HepG2 (cell line): ENCODE results near the gene UTP4. TPM values are rescaled to one million over a fixed set of nuclear protein-coding genes. Genes with fewer than 3 reads are reported as not detected.

Experiments used
- CREB1 ChIP-seq, 2 experiments: fragments of 450-650 bp in 1 of 2; IDR thresholded peaks; 2 replicates each; pipeline ENCODE4 v1.6.1; 2016 to 2017; ENCODE audit warnings: control low read depth in 1 of 2, mild to moderate bottlenecking in 1 of 2, missing compliant biosample characterization in 1 of 2, missing genetic modification characterization in 1 of 2
- FOXM1 ChIP-seq: sonication (generic); formaldehyde crosslinking; IDR thresholded peaks from 2 replicates; pipeline ENCODE4 v1.5.0; 2020; ENCODE audit warnings: missing genetic modification reagents
- GTF2F1 ChIP-seq: fragments of 150-350 bp; IDR thresholded peaks from 2 replicates; pipeline ENCODE4 v1.6.1; 2014; ENCODE audit warnings: low read length
- HNF4G ChIP-seq, 2 experiments: sonication (generic) in 1 of 2; formaldehyde crosslinking in 1 of 2; IDR thresholded peaks; 2 replicates each; pipeline versions ENCODE4 v1.4.0 to v1.6.1; 2011 to 2020; ENCODE audit warnings: borderline replicate concordance in 2 of 2, low read depth in 2 of 2, mild to moderate bottlenecking in 2 of 2, low read length in 1 of 2, missing genetic modification reagents in 1 of 2, moderate library complexity in 1 of 2
- KLF13 ChIP-seq: sonication (generic); formaldehyde crosslinking; IDR thresholded peaks from 2 replicates; pipeline ENCODE4 v1.4.0; 2020; ENCODE audit warnings: mild to moderate bottlenecking, missing genetic modification reagents
- MAFG ChIP-seq: sonication (generic); formaldehyde crosslinking; IDR thresholded peaks from 2 replicates; pipeline ENCODE4 v1.5.1; 2020; ENCODE audit warnings: mild to moderate bottlenecking, missing genetic modification reagents
- NR2F1 ChIP-seq, 2 experiments: fragments of 450-650 bp in 1 of 2; formaldehyde crosslinking in 1 of 2; IDR thresholded peaks; 2 replicates each; pipeline versions ENCODE4 v1.5.0 to v1.6.1; 2016 to 2020; ENCODE audit warnings: mild to moderate bottlenecking in 1 of 2, missing compliant biosample characterization in 1 of 2, missing genetic modification reagents in 1 of 2, moderate library complexity in 1 of 2
- ZFP1 ChIP-seq: IDR thresholded peaks from 2 replicates; pipeline ENCODE4 v1.6.1; 2016
- ZNF24 ChIP-seq: fragments of 450-650 bp; IDR thresholded peaks from 2 replicates; pipeline ENCODE4 v1.6.1; 2017; ENCODE audit warnings: antibody characterized with exemption, mild to moderate bottlenecking
- ZNF333 ChIP-seq: sonication (generic); formaldehyde crosslinking; IDR thresholded peaks from 2 replicates; pipeline ENCODE4 v1.4.0; 2020; ENCODE audit warnings: mild to moderate bottlenecking, missing genetic modification reagents, borderline replicate concordance
- ZNF430 ChIP-seq: sonication (generic); formaldehyde crosslinking; IDR thresholded peaks from 2 replicates; pipeline ENCODE4 v1.9.0; 2021; ENCODE audit warnings: mild to moderate bottlenecking, missing genetic modification reagents
- ZNF564 ChIP-seq: sonication (generic); formaldehyde crosslinking; IDR thresholded peaks from 2 replicates; pipeline ENCODE4 v1.8.1; 2023; ENCODE audit warnings: mild to moderate bottlenecking, missing genetic modification reagents
- ZNF569 ChIP-seq: sonication (generic); formaldehyde crosslinking; IDR thresholded peaks from 2 replicates; pipeline ENCODE4 v1.5.0; 2020; ENCODE audit warnings: mild to moderate bottlenecking, missing genetic modification reagents, moderate library complexity, borderline replicate concordance
- ZNF660 ChIP-seq: sonication (generic); formaldehyde crosslinking; IDR thresholded peaks from 2 replicates; pipeline ENCODE4 v1.5.1; 2020; ENCODE audit warnings: mild to moderate bottlenecking, low read depth, missing genetic modification reagents, borderline replicate concordance
- ZNF788 ChIP-seq: sonication (generic); formaldehyde crosslinking; IDR thresholded peaks from 2 replicates; pipeline ENCODE4 v1.5.0; 2020; ENCODE audit warnings: mild to moderate bottlenecking, missing genetic modification reagents, borderline replicate concordance
- polyA plus RNA-seq, 8 experiments: library from polyadenylated mRNA; depleted of rRNA in 3 of 8; stranded (reverse) in 7 of 8; unstranded in 1 of 8; fragments of >200 nt; fragmentation: Illumina TruSeq in 4 of 8; extraction: Trizol in 4 of 8; gene quantifications; 2 replicates each; pipeline versions ENCODE4 v1.2.1 to v1.2.3, GENCODE V29; 2011 to 2016; ENCODE audit warnings: low read depth in 4 of 8, missing spikeins in 1 of 8, mixed read lengths in 1 of 8; ENCODE audit not compliant: insufficient read depth in 1 of 8
- total RNA-seq, 5 experiments: library from RNA; depleted of rRNA; stranded (reverse); fragments of >200 nt; fragmentation: Illumina TruSeq; extraction: Trizol; gene quantifications; 2 replicates each; pipeline ENCODE4 v1.2.3, GENCODE V29; 2016; ENCODE audit warnings: low read depth in 1 of 5
- TF ChIP-seq, protein P1 (sequence below): sonication (generic); formaldehyde crosslinking; IDR thresholded peaks from 2 replicates; pipeline ENCODE4 v1.5.0; 2020; ENCODE audit warnings: mild to moderate bottlenecking, missing genetic modification reagents
- TF ChIP-seq, protein P2 (sequence below): sonication (generic); formaldehyde crosslinking; IDR thresholded peaks from 2 replicates; pipeline ENCODE4 v1.5.0; 2020; ENCODE audit warnings: missing genetic modification reagents
- TF ChIP-seq, protein P3 (sequence below): sonication (generic); formaldehyde crosslinking; IDR thresholded peaks from 2 replicates; pipeline ENCODE4 v1.4.0; 2020; ENCODE audit warnings: missing genetic modification reagents
- TF ChIP-seq, protein P4 (sequence below): sonication (generic); formaldehyde crosslinking; IDR thresholded peaks from 2 replicates; pipeline ENCODE4 v1.5.0; 2020; ENCODE audit warnings: missing genetic modification reagents

The UTP4 gene
- total and polyA plus RNA-seq, 2 of the 13 experiments (the other 11 are each of a cell fraction or from before 2014, with no cell fraction given) = 30.0 to 85.8 TPM

DNA sequence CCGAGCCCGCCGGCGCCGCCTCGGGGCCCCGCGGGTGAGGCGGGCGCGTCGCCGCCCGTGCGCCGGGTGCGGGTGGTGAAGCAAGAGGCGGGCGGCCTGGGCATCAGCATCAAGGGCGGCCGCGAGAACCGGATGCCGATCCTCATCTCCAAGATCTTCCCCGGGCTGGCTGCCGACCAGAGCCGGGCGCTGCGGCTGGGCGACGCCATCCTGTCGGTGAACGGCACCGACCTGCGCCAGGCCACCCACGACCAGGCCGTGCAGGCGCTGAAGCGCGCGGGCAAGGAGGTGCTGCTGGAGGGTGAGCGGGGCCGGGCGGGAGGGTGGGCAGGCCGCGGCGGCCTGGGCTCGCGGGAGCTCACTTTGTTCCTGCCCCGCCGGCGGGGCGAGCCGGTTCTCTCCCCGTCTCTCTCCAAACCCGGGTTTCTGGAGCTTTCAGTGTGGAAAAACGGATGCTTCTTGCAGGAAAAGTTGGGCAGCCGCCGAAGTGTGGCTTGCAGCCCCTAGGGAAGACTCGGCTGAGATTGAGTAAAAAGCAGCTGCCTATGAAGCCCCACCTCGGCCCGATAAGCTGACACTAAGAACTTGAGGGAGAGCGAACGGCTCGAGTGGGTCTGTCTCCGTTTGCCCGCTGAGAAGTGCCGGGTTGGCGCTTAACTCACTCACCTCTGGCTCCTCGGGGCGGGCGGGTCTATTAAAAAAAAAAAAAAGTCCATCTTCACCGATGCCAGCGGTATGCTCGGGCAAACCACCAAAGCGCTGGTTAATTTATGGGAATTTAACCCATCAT, 55.2 kb downstream of the UTP4 start (continued):
- TF ChIP-seq ZNF564 (CRISPR knock-in tag) (peak; percentile 65), GTF2F1 (no peak), MAFG (CRISPR knock-in tag) (no peak), KLF13 (CRISPR knock-in tag) (no peak), ZNF24 (no peak), ZFP1 (CRISPR knock-in tag) (no peak), ZNF430 (CRISPR knock-in tag) (peak; percentile 56; the same call in 1 of the 2 replicates), ZNF333 (CRISPR knock-in tag) (no peak), ZNF660 (CRISPR knock-in tag) (no peak), ZNF788 (CRISPR knock-in tag) (peak; percentile 80), CREB1 (IDR thresholded peaks at IDR 0.05) (no peak), CREB1 (CRISPR knock-in tag; IDR thresholded peaks at IDR 0.05) (no peak), ZNF569 (CRISPR knock-in tag) (no peak), FOXM1 (CRISPR knock-in tag) (no peak), HNF4G (IDR thresholded peaks at IDR 0.05; ENCODE audit: borderline replicate concordance, low read depth, low read length) (no peak), HNF4G (CRISPR knock-in tag; IDR thresholded peaks at IDR 0.05; ENCODE audit: borderline replicate concordance, low read depth) (no peak), NR2F1 (CRISPR knock-in tag; IDR thresholded peaks at IDR 0.05) (no peak)
- TF ChIP-seq, protein P1, sequence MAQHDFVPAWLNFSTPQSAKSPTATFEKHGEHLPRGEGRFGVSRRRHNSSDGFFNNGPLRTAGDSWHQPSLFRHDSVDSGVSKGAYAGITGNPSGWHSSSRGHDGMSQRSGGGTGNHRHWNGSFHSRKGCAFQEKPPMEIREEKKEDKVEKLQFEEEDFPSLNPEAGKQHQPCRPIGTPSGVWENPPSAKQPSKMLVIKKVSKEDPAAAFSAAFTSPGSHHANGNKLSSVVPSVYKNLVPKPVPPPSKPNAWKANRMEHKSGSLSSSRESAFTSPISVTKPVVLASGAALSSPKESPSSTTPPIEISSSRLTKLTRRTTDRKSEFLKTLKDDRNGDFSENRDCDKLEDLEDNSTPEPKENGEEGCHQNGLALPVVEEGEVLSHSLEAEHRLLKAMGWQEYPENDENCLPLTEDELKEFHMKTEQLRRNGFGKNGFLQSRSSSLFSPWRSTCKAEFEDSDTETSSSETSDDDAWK (CRISPR knock-in tag) = no peak
- TF ChIP-seq, protein P2, sequence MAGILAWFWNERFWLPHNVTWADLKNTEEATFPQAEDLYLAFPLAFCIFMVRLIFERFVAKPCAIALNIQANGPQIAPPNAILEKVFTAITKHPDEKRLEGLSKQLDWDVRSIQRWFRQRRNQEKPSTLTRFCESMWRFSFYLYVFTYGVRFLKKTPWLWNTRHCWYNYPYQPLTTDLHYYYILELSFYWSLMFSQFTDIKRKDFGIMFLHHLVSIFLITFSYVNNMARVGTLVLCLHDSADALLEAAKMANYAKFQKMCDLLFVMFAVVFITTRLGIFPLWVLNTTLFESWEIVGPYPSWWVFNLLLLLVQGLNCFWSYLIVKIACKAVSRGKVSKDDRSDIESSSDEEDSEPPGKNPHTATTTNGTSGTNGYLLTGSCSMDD = no peak
- TF ChIP-seq, protein P3, sequence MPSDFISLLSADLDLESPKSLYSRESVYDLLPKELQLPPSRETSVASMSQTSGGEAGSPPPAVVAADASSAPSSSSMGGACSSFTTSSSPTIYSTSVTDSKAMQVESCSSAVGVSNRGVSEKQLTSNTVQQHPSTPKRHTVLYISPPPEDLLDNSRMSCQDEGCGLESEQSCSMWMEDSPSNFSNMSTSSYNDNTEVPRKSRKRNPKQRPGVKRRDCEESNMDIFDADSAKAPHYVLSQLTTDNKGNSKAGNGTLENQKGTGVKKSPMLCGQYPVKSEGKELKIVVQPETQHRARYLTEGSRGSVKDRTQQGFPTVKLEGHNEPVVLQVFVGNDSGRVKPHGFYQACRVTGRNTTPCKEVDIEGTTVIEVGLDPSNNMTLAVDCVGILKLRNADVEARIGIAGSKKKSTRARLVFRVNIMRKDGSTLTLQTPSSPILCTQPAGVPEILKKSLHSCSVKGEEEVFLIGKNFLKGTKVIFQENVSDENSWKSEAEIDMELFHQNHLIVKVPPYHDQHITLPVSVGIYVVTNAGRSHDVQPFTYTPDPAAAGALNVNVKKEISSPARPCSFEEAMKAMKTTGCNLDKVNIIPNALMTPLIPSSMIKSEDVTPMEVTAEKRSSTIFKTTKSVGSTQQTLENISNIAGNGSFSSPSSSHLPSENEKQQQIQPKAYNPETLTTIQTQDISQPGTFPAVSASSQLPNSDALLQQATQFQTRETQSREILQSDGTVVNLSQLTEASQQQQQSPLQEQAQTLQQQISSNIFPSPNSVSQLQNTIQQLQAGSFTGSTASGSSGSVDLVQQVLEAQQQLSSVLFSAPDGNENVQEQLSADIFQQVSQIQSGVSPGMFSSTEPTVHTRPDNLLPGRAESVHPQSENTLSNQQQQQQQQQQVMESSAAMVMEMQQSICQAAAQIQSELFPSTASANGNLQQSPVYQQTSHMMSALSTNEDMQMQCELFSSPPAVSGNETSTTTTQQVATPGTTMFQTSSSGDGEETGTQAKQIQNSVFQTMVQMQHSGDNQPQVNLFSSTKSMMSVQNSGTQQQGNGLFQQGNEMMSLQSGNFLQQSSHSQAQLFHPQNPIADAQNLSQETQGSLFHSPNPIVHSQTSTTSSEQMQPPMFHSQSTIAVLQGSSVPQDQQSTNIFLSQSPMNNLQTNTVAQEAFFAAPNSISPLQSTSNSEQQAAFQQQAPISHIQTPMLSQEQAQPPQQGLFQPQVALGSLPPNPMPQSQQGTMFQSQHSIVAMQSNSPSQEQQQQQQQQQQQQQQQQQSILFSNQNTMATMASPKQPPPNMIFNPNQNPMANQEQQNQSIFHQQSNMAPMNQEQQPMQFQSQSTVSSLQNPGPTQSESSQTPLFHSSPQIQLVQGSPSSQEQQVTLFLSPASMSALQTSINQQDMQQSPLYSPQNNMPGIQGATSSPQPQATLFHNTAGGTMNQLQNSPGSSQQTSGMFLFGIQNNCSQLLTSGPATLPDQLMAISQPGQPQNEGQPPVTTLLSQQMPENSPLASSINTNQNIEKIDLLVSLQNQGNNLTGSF (CRISPR knock-in tag) = no peak
- TF ChIP-seq, protein P4, sequence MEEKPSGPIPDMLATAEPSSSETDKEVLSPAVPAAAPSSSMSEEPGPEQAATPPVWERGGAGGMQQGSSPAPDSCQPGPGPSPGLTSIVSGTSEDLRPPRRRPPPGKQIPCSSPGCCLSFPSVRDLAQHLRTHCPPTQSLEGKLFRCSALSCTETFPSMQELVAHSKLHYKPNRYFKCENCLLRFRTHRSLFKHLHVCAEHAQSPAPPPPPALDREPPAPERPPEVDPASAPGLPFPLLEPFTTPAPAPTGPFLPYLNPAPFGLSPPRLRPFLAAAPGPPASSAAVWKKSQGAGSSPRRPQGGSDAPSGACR = no peak; the same call in 1 of the 2 replicates
